ENCODE measurements around the gene SYT1. TPM values are rescaled to one million over a fixed set of nuclear protein-coding genes. Genes with fewer than 3 reads are reported as not detected.
A peak's percentile ranks its signal among the peaks of the same experiment; 100 is the strongest.

Gene SYT1
- total and polyA plus RNA-seq, 2 experiments from 2014 or later = 48.7 to 51.7 TPM

DNA sequence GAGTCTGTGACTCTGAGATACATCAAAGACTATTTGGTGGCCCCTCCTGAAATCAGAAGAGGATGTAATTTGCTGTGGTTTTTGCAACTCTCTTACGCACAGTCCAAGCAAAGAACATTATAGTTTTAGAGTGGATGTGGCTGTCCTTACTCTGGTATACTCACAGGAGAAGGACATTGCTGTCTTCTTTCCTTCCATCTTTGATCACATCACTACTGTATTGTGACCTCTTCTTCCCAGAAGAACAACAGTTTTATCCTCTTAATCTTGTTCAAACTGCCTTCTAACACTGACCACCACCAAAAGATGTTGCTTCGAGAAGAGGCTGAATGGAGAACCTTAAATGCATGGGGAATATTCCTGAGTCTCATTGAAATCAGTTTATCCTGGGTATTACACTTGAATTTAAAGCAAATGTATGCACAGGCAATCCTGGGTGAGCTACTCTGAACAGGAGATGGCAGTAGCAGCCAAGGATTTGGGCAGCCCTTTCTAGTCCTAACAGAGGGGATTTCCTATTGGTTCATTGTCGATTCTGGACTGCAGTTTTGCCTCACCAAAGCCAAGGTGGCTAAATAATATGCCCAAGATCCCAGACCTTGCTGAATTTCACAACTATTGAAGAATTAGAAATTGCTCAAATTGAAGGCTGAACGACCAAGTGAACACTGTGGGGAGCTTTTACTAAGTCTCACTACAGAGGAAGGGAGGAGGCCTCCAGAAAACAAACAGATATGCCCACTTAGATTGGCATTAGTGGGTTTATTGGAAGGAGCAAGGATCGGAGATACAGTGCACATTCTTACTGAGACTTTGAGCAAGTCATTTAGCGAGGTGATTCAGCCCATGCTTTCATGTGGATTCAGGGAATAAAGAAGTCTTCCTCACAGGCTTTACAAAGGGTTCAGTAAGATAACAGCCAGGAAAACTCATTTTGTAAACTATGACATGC, 543.4 kb downstream of the SYT1 start:
- H3K4me3 ChIP-seq = no peak overlapping the region
- H3K27ac Mint-ChIP-seq = peak overlapping the region; percentile 50
- no peaks in the 10 kb centered on the region for H4K20me1 ChIP-seq (replicated peaks; ENCODE audit: insufficient read depth)
- no peak overlapping the region for H2AFZ ChIP-seq
- H3K4me2 ChIP-seq = 0 out of 2 replicates have a peak overlapping the region, but pooled peaks have one; percentile 12
- H3K4me1 ChIP-seq (ENCODE audit: insufficient read depth) = peaks cover 22% of the 10 kb centered on the region
- H3K27me3 ChIP-seq (ENCODE audit: insufficient read depth) = no peaks in the 10 kb centered on the region
- no peaks in the 10 kb centered on the region for H3F3A ChIP-seq (replicated peaks; ENCODE audit: low read depth)
- H3K4me3 Mint-ChIP-seq = no peak overlapping the region
- no peaks in the 10 kb centered on the region for H3K36me3 Mint-ChIP-seq (ENCODE audit: low read depth)
- peaks cover 34% of the 10 kb centered on the region for H3K4me1 Mint-ChIP-seq
- no peaks in the 10 kb centered on the region; the same call in 1 of the 2 replicates for H3K9me2 ChIP-seq (ENCODE audit: insufficient read depth)
- H3K27me3 Mint-ChIP-seq (ENCODE audit: insufficient read depth, low read depth, poor library complexity) = no peaks in the 10 kb centered on the region
- peak; percentile 96 for ATAC-seq
- H3K79me2 ChIP-seq (replicated peaks; ENCODE audit: insufficient read depth) = no peaks in the 10 kb centered on the region
- H3K9me3 Mint-ChIP-seq = no peaks in the 10 kb centered on the region
- H3K36me3 ChIP-seq (ENCODE audit: insufficient read depth) = no peaks in the 10 kb centered on the region
- TF ChIP-seq EZH2 (IDR thresholded peaks at IDR 0.05; ENCODE audit: low read depth, unreplicated experiment) = no peak
- TF ChIP-seq, protein P1, sequence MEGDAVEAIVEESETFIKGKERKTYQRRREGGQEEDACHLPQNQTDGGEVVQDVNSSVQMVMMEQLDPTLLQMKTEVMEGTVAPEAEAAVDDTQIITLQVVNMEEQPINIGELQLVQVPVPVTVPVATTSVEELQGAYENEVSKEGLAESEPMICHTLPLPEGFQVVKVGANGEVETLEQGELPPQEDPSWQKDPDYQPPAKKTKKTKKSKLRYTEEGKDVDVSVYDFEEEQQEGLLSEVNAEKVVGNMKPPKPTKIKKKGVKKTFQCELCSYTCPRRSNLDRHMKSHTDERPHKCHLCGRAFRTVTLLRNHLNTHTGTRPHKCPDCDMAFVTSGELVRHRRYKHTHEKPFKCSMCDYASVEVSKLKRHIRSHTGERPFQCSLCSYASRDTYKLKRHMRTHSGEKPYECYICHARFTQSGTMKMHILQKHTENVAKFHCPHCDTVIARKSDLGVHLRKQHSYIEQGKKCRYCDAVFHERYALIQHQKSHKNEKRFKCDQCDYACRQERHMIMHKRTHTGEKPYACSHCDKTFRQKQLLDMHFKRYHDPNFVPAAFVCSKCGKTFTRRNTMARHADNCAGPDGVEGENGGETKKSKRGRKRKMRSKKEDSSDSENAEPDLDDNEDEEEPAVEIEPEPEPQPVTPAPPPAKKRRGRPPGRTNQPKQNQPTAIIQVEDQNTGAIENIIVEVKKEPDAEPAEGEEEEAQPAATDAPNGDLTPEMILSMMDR (conservative IDR thresholded peaks at IDR 0.05; ENCODE audit: low read depth in 2 of 2) = peak; percentile 88 to 89
- peak; percentile 85 for DNase-seq (ENCODE audit: low spot score)
- H3K27ac ChIP-seq (ENCODE audit: low read depth) = peak overlapping the region; percentile 24; the same call in 1 of the 2 replicates

DNA sequence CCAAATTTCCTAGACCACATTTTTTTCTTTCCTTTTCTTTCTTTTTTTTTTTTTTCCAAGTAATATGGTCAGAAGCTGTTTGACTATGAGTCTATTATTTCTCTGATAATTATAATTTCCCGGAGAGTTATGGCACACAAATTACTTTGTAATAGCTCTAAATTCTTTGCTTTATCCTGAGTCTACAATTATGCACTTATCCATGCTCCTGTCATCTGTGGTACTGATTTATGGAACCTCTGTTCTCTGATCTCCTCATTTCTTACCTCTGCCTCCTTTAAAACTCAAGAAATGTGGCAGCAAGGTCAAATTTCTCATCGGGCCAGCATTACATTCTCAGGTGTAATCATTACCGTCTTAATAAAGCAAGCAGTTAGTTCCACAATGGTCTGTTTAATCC, 544.1 kb downstream of the SYT1 start:
- Histone ChIP-seq H3K4me3 (no peak overlapping the region), H3K9me2 (ENCODE audit: insufficient read depth) (no peaks in the 10 kb centered on the region), H3K36me3 (ENCODE audit: insufficient read depth) (no peaks in the 10 kb centered on the region), H3F3A (replicated peaks; ENCODE audit: low read depth) (no peaks in the 10 kb centered on the region), H3K27me3 (ENCODE audit: insufficient read depth) (no peaks in the 10 kb centered on the region), H2AFZ (no peak overlapping the region), H3K4me2 (0 out of 2 replicates have a peak overlapping the region, but pooled peaks have one; percentile 12), H4K20me1 (replicated peaks; ENCODE audit: insufficient read depth) (no peaks in the 10 kb centered on the region), H3K4me1 (ENCODE audit: insufficient read depth) (peaks cover 15% of the 10 kb centered on the region), H3K27ac (ENCODE audit: low read depth) (peak overlapping the region; percentile 24), H3K79me2 (replicated peaks; ENCODE audit: insufficient read depth) (no peaks in the 10 kb centered on the region)
- Mint-ChIP-seq H3K27ac (peak overlapping the region; percentile 50), H3K9me3 (no peaks in the 10 kb centered on the region), H3K4me1 (peaks cover 27% of the 10 kb centered on the region), H3K27me3 (ENCODE audit: insufficient read depth, low read depth, poor library complexity) (no peaks in the 10 kb centered on the region), H3K36me3 (ENCODE audit: low read depth) (no peaks in the 10 kb centered on the region), H3K4me3 (no peak overlapping the region)
- DNase-seq (ENCODE audit: low spot score) (no peak), ATAC-seq (no peak)
- TF ChIP-seq ZNF114 (CRISPR knock-in tag; IDR thresholded peaks at IDR 0.05) (no peak), EZH2phosphoT487 (IDR thresholded peaks at IDR 0.05; ENCODE audit: unreplicated experiment) (no peak), NANOG (IDR thresholded peaks at IDR 0.05; ENCODE audit: borderline replicate concordance) (no peak), POLR2AphosphoS5 (IDR thresholded peaks at IDR 0.05; ENCODE audit: low read depth) (no peak)
- TF ChIP-seq, protein P2, sequence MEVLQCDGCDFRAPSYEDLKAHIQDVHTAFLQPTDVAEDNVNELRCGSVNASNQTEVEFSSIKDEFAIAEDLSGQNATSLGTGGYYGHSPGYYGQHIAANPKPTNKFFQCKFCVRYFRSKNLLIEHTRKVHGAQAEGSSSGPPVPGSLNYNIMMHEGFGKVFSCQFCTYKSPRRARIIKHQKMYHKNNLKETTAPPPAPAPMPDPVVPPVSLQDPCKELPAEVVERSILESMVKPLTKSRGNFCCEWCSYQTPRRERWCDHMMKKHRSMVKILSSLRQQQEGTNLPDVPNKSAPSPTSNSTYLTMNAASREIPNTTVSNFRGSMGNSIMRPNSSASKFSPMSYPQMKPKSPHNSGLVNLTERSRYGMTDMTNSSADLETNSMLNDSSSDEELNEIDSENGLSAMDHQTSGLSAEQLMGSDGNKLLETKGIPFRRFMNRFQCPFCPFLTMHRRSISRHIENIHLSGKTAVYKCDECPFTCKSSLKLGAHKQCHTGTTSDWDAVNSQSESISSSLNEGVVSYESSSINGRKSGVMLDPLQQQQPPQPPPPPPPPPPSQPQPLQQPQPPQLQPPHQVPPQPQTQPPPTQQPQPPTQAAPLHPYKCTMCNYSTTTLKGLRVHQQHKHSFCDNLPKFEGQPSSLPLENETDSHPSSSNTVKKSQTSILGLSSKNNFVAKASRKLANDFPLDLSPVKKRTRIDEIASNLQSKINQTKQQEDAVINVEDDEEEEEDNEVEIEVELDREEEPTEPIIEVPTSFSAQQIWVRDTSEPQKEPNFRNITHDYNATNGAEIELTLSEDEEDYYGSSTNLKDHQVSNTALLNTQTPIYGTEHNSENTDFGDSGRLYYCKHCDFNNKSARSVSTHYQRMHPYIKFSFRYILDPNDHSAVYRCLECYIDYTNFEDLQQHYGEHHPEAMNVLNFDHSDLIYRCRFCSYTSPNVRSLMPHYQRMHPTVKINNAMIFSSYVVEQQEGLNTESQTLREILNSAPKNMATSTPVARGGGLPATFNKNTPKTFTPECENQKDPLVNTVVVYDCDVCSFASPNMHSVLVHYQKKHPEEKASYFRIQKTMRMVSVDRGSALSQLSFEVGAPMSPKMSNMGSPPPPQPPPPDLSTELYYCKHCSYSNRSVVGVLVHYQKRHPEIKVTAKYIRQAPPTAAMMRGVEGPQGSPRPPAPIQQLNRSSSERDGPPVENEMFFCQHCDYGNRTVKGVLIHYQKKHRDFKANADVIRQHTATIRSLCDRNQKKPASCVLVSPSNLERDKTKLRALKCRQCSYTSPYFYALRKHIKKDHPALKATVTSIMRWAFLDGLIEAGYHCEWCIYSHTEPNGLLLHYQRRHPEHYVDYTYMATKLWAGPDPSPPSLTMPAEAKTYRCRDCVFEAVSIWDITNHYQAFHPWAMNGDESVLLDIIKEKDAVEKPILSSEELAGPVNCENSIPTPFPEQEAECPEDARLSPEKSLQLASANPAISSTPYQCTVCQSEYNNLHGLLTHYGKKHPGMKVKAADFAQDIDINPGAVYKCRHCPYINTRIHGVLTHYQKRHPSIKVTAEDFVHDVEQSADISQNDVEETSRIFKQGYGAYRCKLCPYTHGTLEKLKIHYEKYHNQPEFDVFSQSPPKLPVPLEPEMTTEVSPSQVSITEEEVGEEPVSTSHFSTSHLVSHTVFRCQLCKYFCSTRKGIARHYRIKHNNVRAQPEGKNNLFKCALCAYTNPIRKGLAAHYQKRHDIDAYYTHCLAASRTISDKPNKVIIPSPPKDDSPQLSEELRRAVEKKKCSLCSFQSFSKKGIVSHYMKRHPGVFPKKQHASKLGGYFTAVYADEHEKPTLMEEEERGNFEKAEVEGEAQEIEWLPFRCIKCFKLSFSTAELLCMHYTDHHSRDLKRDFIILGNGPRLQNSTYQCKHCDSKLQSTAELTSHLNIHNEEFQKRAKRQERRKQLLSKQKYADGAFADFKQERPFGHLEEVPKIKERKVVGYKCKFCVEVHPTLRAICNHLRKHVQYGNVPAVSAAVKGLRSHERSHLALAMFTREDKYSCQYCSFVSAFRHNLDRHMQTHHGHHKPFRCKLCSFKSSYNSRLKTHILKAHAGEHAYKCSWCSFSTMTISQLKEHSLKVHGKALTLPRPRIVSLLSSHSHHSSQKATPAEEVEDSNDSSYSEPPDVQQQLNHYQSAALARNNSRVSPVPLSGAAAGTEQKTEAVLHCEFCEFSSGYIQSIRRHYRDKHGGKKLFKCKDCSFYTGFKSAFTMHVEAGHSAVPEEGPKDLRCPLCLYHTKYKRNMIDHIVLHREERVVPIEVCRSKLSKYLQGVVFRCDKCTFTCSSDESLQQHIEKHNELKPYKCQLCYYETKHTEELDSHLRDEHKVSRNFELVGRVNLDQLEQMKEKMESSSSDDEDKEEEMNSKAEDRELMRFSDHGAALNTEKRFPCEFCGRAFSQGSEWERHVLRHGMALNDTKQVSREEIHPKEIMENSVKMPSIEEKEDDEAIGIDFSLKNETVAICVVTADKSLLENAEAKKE (CRISPR knock-in tag; IDR thresholded peaks at IDR 0.05) = no peak
- TF ChIP-seq, protein P1 (conservative IDR thresholded peaks at IDR 0.05; ENCODE audit: low read depth in 2 of 2) = no peak
